Lower leg skin (tissue), 3 donors: Measurements from ENCODE around the gene CALHM2.

Source experiments
- CTCF ChIP-seq, 3 donors: fragments of 450-650 bp; IDR thresholded peaks; one replicate each; pipeline ENCODE4 v1.5.1; 2016; ENCODE audit warnings: antibody characterized with exemption in 3 of 3, mild to moderate bottlenecking in 3 of 3, moderate library complexity in 2 of 3
- POLR2A ChIP-seq, 2 donors: fragments of 450-650 bp; IDR thresholded peaks; one replicate each; pipeline ENCODE4 v1.6.1; 2016 to 2017; ENCODE audit warnings: antibody characterized with exemption in 2 of 2, mild to moderate bottlenecking in 1 of 2, moderate library complexity in 1 of 2

GRCh38 chr10:103487410-103487708, 35.2 kb upstream of the CALHM2 start:
- no peak for TF ChIP-seq CTCF (IDR thresholded peaks at IDR 0.05)
- no peak for TF ChIP-seq POLR2A (IDR thresholded peaks at IDR 0.05)
